HG03025 (cell line): ENCODE data around the gene LIMK2.
A peak's percentile ranks its signal among the peaks of the same experiment; 100 is the strongest.
"Not testable (repeated sequence)": the region's sequence is repeated elsewhere in the genome, so short reads cannot be mapped to it uniquely, and the experiment has no call there.

Experiments
- ATAC-seq: cut with Tn5 transposase; IDR thresholded peaks from one replicate; pipeline ENCODE4 v1.9.1; 2021; ENCODE audit warnings: mild to moderate bottlenecking, moderate library complexity; ENCODE audit not compliant: unreplicated experiment, low FRiP score

The LIMK2 gene

GRCh38 chr22:31287818-31288495 lies 75.9 kb downstream of the LIMK2 start:
- ATAC-seq, result no peak

DNA sequence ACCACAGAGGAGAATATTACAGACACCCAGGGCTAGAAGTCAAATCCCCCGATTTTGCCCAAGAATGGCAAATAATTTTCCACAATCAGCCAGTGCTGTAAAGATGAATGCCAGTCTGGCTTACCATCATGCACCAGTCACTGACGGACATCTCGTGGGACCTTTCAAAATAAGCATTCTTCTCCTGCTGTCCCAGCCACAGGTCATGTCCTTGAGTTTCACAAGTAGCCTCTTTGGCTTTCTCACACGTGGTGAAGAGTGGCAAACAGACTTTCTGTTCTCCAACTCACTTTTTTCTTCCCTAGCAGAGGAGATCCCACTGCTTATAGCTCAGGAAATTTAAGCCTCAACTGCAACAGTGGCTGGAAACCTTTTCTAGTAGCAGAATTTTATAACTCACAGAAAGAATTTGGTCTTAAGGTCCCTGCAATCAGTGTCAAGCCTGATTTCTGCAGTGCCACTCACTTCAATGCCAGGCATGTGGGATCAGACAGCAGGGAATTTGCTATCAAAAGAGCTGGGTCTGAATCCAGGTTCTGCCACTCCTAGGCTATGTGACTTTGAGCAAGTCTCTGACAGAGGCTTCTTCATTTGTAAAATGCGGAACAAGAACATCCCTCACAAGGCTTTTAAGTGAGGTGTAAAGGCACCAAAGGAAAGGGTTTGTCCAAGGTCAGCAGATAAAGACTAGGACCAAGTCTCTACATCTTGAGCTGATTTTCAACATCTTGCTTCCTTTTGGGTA lies 76.6 kb downstream of the LIMK2 start:
- no peak for ATAC-seq

- no peak for ATAC-seq
Measured at GRCh38 chr22:31289344-31289743, 77.2 kb downstream of the LIMK2 start.

DNA sequence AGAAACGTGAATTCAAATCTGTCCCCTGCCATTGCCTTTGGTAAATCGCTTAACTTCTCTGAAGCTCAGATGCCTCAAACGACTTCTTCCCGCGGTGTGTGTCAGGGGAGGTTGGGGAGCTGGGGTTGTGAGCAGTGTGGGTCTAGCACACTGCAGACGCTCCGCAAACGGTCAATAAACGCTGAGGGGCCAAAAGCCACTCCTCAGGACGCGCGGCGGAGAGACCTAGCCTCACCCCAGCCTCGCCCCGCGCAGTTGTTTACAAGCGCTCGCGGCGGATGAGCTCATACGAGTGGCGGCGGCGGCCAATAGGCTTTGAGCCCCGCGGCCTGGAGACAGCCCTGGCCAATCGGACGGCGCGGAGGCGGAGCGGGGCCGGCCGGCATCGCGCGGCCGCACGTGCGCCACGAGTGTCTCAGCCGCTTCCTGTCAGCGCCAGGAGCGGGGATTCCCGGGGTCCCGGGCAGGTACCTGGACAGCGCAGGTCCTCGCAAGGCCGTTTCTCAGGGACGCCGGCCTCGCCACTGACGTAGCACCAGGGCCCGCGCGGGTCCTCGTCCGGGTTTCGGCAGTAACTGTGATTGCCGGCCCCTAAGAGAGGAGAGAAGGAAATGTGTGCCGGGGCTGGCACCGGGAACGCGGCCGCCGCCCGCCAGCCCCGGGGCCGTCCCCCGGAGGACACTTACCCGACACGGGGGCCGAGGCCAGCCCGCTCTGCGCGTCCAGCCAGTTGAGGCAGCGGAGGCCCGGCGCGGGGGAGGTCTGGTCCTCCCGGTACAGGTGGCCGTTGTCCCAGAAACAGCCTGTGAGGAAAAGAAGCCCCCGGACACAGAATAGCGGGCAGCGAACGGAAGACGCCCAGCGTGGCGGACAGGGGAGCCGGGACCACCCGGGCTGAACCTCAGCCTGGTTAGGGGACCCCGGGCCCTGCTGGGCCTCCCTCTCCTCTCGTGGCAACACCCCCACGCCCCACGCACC lies 78.7 kb downstream of the LIMK2 start:
- peak; percentile 71 for ATAC-seq

- no peak for ATAC-seq
Measured at GRCh38 chr22:31291481-31292235, 79.6 kb downstream of the LIMK2 start.

DNA sequence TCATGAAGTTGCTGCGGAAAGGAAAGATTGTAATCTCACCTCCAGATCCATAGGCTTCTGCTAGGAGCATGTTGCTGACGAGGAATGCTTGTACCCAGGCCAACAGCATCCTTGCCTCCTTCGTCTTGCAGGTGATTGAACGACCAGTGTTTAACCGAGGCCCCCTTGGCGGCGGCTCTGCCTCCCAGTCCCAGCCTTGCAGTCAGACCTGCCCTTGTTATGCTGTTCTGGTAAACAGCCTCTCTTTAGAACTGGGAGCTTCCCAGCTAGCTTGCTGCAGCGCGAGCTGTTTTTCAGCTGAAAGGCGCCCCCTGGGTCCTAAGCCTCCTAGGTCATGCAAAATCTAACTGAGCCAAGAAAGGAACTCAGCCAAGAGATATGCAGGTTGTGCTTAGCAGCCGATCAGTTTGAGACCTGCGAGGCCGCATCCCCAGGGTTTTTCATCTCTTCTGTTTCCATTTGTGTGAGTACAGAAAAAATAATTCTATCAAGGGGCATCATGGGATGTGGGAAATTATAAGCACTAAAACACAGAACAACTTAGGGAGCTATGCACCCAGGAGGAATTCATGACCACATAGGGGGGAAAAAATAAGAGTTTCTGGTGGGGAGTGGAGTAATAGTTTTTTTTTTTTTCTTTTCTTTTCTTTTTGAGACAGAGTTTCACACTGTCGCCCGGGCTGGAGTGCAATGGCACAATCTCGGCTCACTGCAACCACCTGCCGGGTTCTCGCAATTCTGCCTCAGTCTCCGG lies 80.3 kb downstream of the LIMK2 start, which contains the start of gene PIK3IP1:
TSS of gene PIK3IP1 (minus strand) at position 253 of the 754 bp plus-strand sequence. CDS start at position 109, 144 bp downstream.
- ATAC-seq, result no peak

GRCh38 chr22:31295360-31295759 lies 83.3 kb downstream of the LIMK2 start:
- no peak for ATAC-seq

- ATAC-seq, result no peak
Measured at GRCh38 chr22:31295831-31296657, 83.9 kb downstream of the LIMK2 start.

- no peak for ATAC-seq
Measured at GRCh38 chr22:31300896-31301295, 88.8 kb downstream of the LIMK2 start.

GRCh38 chr22:31302006-31302405 lies 89.9 kb downstream of the LIMK2 start:
- ATAC-seq, result no peak

DNA sequence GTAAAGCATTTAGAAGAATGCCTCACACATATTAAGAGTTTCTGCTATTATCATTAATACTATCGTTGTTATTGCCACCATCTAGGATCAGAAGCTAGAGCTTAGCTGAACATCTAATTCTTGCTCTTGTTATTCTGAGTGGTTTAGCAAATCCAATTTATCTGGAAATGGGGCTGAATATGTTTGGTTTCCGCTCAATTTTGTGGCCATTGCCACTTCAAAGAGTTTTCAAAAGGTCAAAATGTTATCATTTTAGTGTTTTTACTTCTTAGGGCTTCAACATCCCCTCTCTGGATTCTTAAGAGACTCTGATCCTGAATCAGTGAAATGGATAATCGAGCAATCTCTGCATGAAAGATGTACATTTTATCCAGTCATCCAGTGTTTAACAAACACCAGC lies 90.4 kb downstream of the LIMK2 start:
- no peak for ATAC-seq

DNA sequence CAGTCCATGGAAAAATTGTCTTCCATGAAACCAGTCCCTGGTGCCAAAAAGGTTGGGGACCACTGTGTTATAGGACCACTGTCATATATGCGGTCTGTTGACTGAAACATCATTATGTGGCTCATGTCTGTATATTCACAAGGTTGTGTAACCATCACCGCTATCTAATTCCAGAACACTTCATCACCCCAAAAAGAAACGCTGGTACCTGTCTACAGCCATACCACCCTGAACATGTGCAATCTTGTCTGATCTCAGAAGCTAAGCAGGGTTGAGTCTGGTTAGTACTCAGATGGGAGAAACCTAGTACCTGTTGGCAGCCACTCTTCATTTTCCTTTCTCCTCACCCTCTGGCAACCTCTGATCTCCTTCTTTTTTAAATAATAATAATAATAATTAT lies 93.1 kb downstream of the LIMK2 start:
- ATAC-seq, result no peak

GRCh38 chr22:31308181-31308580 lies 96.1 kb downstream of the LIMK2 start:
- ATAC-seq, result no peak

GRCh38 chr22:31313366-31314147 lies 101.5 kb downstream of the LIMK2 start:
- ATAC-seq, result no peak

GRCh38 chr22:31314220-31314619 lies 102.1 kb downstream of the LIMK2 start:
- ATAC-seq, result not testable (repeated sequence)

- ATAC-seq, result no peak
Measured at GRCh38 chr22:31321421-31321820, 109.3 kb downstream of the LIMK2 start.

DNA sequence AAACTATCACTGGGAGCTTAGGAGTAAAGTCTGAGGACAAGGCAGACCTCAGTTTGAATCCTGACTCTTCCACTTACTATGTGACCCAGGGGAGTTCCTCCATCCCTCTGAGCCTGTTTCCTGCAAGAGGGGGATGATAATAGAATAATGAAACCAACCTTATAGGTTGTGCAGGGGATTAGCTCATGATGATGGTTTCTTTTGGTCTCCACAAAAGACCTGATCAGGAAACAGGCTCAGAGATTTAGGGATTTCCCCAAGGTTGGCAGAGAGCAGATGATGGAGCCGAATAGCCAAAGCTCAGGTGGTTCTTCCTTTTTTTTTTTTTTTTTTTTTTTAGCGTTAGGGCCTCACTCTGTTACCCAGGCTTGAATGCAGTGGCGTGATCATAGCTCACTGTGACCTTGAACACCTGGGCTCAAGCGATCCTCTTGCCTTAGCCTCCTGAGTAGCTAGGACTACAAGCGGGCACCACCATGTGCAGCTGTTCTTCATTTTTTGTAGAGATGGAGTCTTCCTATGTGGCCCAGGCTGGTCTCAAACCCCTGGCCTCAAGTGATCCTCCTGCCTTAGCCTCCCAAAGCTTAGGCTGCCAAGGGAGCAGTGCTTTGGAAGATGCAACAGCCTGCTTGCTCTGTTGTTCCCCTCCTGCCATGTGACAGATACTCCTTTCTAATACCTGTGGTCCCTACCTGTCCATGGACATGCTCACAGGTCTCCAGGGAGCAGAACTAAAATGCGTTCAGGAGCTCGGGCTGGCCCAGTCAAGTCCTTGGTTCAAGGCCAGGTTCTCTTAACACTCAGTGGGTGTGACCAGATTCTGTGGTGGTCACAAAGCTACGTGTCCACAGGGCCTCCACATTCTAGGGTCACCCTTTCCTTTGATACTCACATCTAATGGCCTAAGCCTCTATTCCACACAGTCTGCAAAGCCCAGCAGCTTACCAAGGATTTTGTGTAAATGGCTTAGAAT lies 111.8 kb downstream of the LIMK2 start:
- ATAC-seq, result no peak
